K562 (cell line): ENCODE measurements around the gene SMIM7. TPM values are rescaled to one million over a fixed set of nuclear protein-coding genes. Genes with fewer than 3 reads are reported as not detected.

ENCODE experiments used
- CBX3 ChIP-seq, 2 experiments: IDR thresholded peaks; 1 replicate in 1 of 2; 2 replicates in 1 of 2; pipeline ENCODE4 v1.6.1; 2012; ENCODE audit warnings: inconsistent platforms in 2 of 2, low read length in 2 of 2, borderline replicate concordance in 1 of 2, control low read depth in 1 of 2
- CC2D1A ChIP-seq: fragments of 450-650 bp; IDR thresholded peaks from 2 replicates; pipeline ENCODE4 v1.6.1; 2017; ENCODE audit warnings: mild to moderate bottlenecking
- CHD2 ChIP-seq: IDR thresholded peaks from 2 replicates; pipeline ENCODE4 v1.6.1; 2011; ENCODE audit warnings: low read depth, low read length
- NFATC3 ChIP-seq: fragments of 450-650 bp; IDR thresholded peaks from 2 replicates; pipeline ENCODE4 v1.6.1; 2017; ENCODE audit warnings: mild to moderate bottlenecking
- POLR2AphosphoS5 ChIP-seq: IDR thresholded peaks from 2 replicates; pipeline ENCODE4 v1.6.1; 2011; ENCODE audit warnings: mild to moderate bottlenecking, low read depth, low read length, moderate library complexity; ENCODE audit not compliant: control insufficient read depth, insufficient read depth
- RHOXF2B ChIP-seq: fragments of 250-450 bp; sonication (Bioruptor Pico); conservative IDR thresholded peaks from 2 replicates; pipeline ENCODE4 v1.5.1; 2021
- ZC3H8 ChIP-seq: fragments of 450-650 bp; IDR thresholded peaks from 2 replicates; pipeline ENCODE4 v1.6.1; 2017
- polyA plus RNA-seq, 8 experiments: library from polyadenylated mRNA; depleted of rRNA in 4 of 8; stranded (reverse) in 5 of 8; unstranded in 3 of 8; fragments of >200 nt; fragmentation: Nextera tagmentation in 2 of 8; fragmentation: Illumina TruSeq in 1 of 8; extraction: Ambion mirVana in 2 of 8; extraction: Trizol in 1 of 8; gene quantifications; 2 replicates each; pipeline versions ENCODE4 v1.2.1 to v1.2.3, GENCODE V29; 2011 to 2014; ENCODE audit warnings: inconsistent platforms in 1 of 8, missing spikeins in 1 of 8
- total RNA-seq, 7 experiments: library from RNA; depleted of rRNA in 6 of 7; stranded (reverse); fragments of >200 nt in 6 of 7; fragmentation: Illumina TruSeq in 2 of 7; extraction: Trizol in 2 of 7; gene quantifications; 2 replicates each; pipeline versions ENCODE4 v1.2.1 to v1.2.3, GENCODE V29; 2011 to 2021; ENCODE audit warnings: low replicate concordance in 1 of 7
- TF ChIP-seq, protein P1 (sequence below), 2 experiments: fragments of 450-650 bp in 1 of 2; sonication (generic) in 1 of 2; formaldehyde crosslinking in 1 of 2; IDR thresholded peaks; 2 replicates each; pipeline versions ENCODE4 v1.7.1 to v1.9.0; 2016 to 2022; ENCODE audit warnings: inconsistent platforms in 1 of 2, mild to moderate bottlenecking in 1 of 2, missing genetic modification reagents in 1 of 2
- TF ChIP-seq, protein P2 (sequence below): IDR thresholded peaks from 2 replicates; pipeline ENCODE4 v1.6.1; 2011; ENCODE audit warnings: borderline replicate concordance, low read depth, mild to moderate bottlenecking, moderate library complexity, low read length; ENCODE audit not compliant: insufficient read depth, poor library complexity, severe bottlenecking
- TF ChIP-seq, protein P3 (sequence below): sonication (generic); formaldehyde crosslinking; IDR thresholded peaks from 2 replicates; pipeline ENCODE4 v1.9.0; 2022; ENCODE audit warnings: mild to moderate bottlenecking, missing genetic modification reagents

SMIM7 gene
- total and polyA plus RNA-seq, 9 of the 15 experiments (the other 6 are each of a cell fraction or from before 2014, with no cell fraction given) = 55.3 to 265 (median 107) TPM

DNA sequence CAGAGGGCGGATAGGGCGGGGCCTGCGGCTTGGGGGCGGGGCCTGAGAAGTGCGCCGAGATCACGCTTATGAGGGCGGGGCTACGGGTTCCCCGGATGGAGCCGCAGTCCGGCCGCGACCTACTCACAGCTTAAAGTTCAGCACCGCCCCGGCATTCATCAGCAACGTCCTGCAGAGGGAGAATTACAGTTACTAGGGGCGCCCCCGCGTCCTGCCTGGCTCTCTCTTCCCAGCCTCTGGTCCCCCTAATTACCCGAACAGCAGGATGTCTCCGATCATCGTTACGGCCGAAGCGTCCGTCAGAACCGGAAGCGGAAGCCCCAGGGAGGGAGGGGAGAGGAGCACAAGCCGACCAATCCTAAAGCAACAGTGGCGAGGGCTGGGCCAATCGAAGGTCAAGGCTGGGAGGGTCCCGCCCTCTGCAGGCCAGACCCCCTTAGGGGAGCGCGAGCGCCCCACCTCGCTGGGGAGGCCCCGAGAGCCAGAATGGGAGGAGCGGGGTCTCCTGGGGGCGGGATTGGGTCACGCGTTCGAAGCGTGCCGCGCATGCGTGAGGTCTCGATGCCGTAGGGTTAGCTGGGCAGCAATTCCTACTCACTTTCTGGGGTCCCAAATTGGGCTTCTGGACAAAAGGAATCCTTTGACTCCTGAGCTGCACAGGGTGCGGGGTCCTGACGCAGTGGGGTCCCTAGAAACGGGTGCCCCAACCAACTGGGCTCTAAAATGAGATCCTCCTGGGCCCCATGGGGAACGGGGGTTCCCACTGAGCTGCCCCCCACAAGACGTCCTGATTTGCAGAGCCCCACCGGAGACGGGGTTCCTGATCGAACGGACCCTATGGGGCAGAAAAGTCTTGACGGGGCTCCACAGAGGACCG is at the start of gene SMIM7 (continued):
- TF ChIP-seq, protein P1, sequence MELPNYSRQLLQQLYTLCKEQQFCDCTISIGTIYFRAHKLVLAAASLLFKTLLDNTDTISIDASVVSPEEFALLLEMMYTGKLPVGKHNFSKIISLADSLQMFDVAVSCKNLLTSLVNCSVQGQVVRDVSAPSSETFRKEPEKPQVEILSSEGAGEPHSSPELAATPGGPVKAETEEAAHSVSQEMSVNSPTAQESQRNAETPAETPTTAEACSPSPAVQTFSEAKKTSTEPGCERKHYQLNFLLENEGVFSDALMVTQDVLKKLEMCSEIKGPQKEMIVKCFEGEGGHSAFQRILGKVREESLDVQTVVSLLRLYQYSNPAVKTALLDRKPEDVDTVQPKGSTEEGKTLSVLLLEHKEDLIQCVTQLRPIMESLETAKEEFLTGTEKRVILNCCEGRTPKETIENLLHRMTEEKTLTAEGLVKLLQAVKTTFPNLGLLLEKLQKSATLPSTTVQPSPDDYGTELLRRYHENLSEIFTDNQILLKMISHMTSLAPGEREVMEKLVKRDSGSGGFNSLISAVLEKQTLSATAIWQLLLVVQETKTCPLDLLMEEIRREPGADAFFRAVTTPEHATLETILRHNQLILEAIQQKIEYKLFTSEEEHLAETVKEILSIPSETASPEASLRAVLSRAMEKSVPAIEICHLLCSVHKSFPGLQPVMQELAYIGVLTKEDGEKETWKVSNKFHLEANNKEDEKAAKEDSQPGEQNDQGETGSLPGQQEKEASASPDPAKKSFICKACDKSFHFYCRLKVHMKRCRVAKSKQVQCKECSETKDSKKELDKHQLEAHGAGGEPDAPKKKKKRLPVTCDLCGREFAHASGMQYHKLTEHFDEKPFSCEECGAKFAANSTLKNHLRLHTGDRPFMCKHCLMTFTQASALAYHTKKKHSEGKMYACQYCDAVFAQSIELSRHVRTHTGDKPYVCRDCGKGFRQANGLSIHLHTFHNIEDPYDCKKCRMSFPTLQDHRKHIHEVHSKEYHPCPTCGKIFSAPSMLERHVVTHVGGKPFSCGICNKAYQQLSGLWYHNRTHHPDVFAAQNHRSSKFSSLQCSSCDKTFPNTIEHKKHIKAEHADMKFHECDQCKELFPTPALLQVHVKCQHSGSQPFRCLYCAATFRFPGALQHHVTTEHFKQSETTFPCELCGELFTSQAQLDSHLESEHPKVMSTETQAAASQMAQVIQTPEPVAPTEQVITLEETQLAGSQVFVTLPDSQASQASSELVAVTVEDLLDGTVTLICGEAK (IDR thresholded peaks at IDR 0.05) = peak; percentile 99
- TF ChIP-seq, protein P1 (CRISPR knock-in tag; IDR thresholded peaks at IDR 0.05) = no peak
- peak; percentile 84 for TF ChIP-seq CHD2
- TF ChIP-seq, protein P2, sequence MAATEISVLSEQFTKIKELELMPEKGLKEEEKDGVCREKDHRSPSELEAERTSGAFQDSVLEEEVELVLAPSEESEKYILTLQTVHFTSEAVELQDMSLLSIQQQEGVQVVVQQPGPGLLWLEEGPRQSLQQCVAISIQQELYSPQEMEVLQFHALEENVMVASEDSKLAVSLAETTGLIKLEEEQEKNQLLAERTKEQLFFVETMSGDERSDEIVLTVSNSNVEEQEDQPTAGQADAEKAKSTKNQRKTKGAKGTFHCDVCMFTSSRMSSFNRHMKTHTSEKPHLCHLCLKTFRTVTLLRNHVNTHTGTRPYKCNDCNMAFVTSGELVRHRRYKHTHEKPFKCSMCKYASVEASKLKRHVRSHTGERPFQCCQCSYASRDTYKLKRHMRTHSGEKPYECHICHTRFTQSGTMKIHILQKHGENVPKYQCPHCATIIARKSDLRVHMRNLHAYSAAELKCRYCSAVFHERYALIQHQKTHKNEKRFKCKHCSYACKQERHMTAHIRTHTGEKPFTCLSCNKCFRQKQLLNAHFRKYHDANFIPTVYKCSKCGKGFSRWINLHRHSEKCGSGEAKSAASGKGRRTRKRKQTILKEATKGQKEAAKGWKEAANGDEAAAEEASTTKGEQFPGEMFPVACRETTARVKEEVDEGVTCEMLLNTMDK = peak; percentile 83
- no peak for TF ChIP-seq RHOXF2B (CRISPR knock-in tag)
- TF ChIP-seq ZC3H8 = no peak
- peak in 1 of 2 experiments; percentile 6; a peak in 1 of 3 replicates for TF ChIP-seq CBX3 (IDR thresholded peaks at IDR 0.05; ENCODE audit: borderline replicate concordance in 1 of 2, low read length in 2 of 2)
- 0 out of 2 replicates have a peak, but pooled peaks have one; percentile 23 for TF ChIP-seq CC2D1A
- TF ChIP-seq NFATC3 = no peak
- TF ChIP-seq, protein P3, sequence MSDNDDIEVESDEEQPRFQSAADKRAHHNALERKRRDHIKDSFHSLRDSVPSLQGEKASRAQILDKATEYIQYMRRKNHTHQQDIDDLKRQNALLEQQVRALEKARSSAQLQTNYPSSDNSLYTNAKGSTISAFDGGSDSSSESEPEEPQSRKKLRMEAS = peak; percentile 83
- peak; percentile 88; the same call in 1 of the 2 replicates for TF ChIP-seq POLR2AphosphoS5
